Sigmoid colon (tissue), 7 donors: ENCODE data around the gene RELL1. TPM values are rescaled to one million over a fixed set of nuclear protein-coding genes. Genes with fewer than 3 reads are reported as not detected.

Source experiments
- DNase-seq: peaks from one replicate; pipeline ENCODE4 v3.0.0-alpha.2; 2019
- H3K27ac ChIP-seq, 4 donors: fragments of 200-600 bp; sonication (generic); one replicate each; pipeline ENCODE4 v1.5.1; 2016 to 2019; ENCODE audit warnings: mild to moderate bottlenecking in 1 of 4
- H3K27me3 ChIP-seq, 3 donors: fragments of 200-600 bp; sonication (generic); one replicate each; pipeline ENCODE4 v1.5.1; 2019; ENCODE audit warnings: mild to moderate bottlenecking in 1 of 3
- H3K36me3 ChIP-seq, 4 donors: fragments of 200-600 bp; sonication (generic); one replicate each; pipeline ENCODE4 v1.5.1; 2016 to 2019
- H3K4me1 ChIP-seq, 4 donors: fragments of 200-600 bp; sonication (generic); one replicate each; pipeline ENCODE4 v1.5.1; 2017 to 2019
- H3K4me3 ChIP-seq, 4 donors: fragments of 200-600 bp; sonication (generic); one replicate each; pipeline ENCODE4 v1.5.1; 2017 to 2019; ENCODE audit warnings: mild to moderate bottlenecking in 2 of 4, moderate library complexity in 1 of 4
- H3K9me3 ChIP-seq, 4 donors: fragments of 200-600 bp in 3 of 4; sonication (generic) in 3 of 4; one replicate each; pipeline versions ENCODE4 v1.5.1 to v1.6.1; 2013 to 2019
- EP300 ChIP-seq, 4 donors: sonication (generic); formaldehyde crosslinking; IDR thresholded peaks; one replicate each; pipeline ENCODE4 v1.6.1; 2017; ENCODE audit warnings: antibody characterized with exemption in 4 of 4
- POLR2A ChIP-seq, 2 donors: fragments of 450-650 bp; IDR thresholded peaks; one replicate each; pipeline ENCODE4 v1.6.1; 2016; ENCODE audit warnings: antibody characterized with exemption in 2 of 2, mild to moderate bottlenecking in 2 of 2, moderate library complexity in 2 of 2
- POLR2AphosphoS5 ChIP-seq, 4 donors: sonication (generic); formaldehyde crosslinking; IDR thresholded peaks; one replicate each; pipeline ENCODE4 v1.6.1; 2017; ENCODE audit warnings: antibody characterized with exemption in 4 of 4
- WGBS, 2 donors: extraction: QIAGEN DNeasy Blood & Tissue Kit; methylation state at CpG; one replicate each; pipeline ENCODE4 v1.1.7; 2013; 5-methylcytosine and 5-hydroxymethylcytosine counted together
- intact Hi-C: fragments of 100-400 bp; cut with DNase I; formaldehyde crosslinking; loops from one replicate; pipeline ENCODE4 v1.15.1; 2023
- polyA plus RNA-seq, 3 donors: library from polyadenylated mRNA; stranded (reverse); fragments of 200-250 nt; gene quantifications; one replicate each; pipeline ENCODE4 v1.2.3, GENCODE V29; 2013
- total RNA-seq, 4 donors: library from RNA; depleted of rRNA; stranded (reverse); fragments of >200 nt; gene quantifications; one replicate each; pipeline ENCODE4 v1.1.0, GENCODE V29; 2016
- TF ChIP-seq, protein P1 (sequence below), 4 experiments: fragments of 450-650 bp in 3 of 4; fragments of 200-600 bp in 1 of 4; IDR thresholded peaks; one replicate each; pipeline ENCODE4 v1.5.1; 2016 to 2019; ENCODE audit warnings: antibody characterized with exemption in 4 of 4, mild to moderate bottlenecking in 3 of 4, moderate library complexity in 2 of 4
- donor health status: healthy with polysubstance abuse.
- donor health status: Bipolar disorder and iron deficiency.
- donor health status: healthy.

Gene RELL1
- total and polyA plus RNA-seq, 7 donors = 4.2 to 63.2 (median 38.8) TPM

DNA sequence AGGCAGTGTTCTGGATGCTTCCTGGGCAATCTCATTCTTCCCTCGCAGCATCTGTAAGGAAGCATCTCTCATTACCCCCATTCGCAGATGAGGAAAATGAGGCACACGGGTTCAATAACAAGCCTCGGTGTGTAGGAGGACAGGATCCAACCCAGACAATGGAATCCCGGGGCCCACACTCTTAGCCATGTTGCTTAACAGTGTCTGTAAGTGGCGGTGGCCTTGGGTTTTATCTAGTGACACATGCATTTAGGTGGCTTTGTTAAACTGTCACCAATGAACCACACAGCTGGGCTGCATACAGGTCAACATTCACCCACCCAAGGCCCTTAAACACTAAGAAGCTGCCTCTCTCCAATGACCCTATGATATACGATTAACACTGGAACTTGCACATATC is 22.6 kb downstream of the RELL1 start:
- Histone ChIP-seq H3K36me3 (no peaks in the 10 kb centered on the region), H3K27me3 (no peaks in the 10 kb centered on the region), H3K4me1 (peaks cover 0 to 67% (median 53%) of the 10 kb centered on the region in 4 donors), H3K4me3 (no peak overlapping the region), H3K27ac (peak overlapping the region in 2 of 4 donors; percentile 35), H3K9me3 (no peaks in the 10 kb centered on the region)
- WGBS, 2 donors = 91% methylated on average over 7 of the region's 7 CpGs
- no peak for DNase-seq
- intact Hi-C loops = no loop called here
- TF ChIP-seq POLR2AphosphoS5 (IDR thresholded peaks at IDR 0.05) = no peak
- TF ChIP-seq, protein P1, sequence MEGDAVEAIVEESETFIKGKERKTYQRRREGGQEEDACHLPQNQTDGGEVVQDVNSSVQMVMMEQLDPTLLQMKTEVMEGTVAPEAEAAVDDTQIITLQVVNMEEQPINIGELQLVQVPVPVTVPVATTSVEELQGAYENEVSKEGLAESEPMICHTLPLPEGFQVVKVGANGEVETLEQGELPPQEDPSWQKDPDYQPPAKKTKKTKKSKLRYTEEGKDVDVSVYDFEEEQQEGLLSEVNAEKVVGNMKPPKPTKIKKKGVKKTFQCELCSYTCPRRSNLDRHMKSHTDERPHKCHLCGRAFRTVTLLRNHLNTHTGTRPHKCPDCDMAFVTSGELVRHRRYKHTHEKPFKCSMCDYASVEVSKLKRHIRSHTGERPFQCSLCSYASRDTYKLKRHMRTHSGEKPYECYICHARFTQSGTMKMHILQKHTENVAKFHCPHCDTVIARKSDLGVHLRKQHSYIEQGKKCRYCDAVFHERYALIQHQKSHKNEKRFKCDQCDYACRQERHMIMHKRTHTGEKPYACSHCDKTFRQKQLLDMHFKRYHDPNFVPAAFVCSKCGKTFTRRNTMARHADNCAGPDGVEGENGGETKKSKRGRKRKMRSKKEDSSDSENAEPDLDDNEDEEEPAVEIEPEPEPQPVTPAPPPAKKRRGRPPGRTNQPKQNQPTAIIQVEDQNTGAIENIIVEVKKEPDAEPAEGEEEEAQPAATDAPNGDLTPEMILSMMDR (IDR thresholded peaks at IDR 0.05) = no peak

GRCh38 chr4:37662861-37663390 is 23.2 kb downstream of the RELL1 start:
- Histone ChIP-seq H3K36me3 (no peaks in the 10 kb centered on the region), H3K9me3 (no peaks in the 10 kb centered on the region), H3K27ac (peak overlapping the region in 3 of 4 donors; percentile 35 to 45 (median 35)), H3K27me3 (no peaks in the 10 kb centered on the region), H3K4me3 (no peak overlapping the region), H3K4me1 (peaks cover 0 to 67% (median 55%) of the 10 kb centered on the region in 4 donors)
- intact Hi-C loops = no loop called here
- no peak for TF ChIP-seq EP300 (IDR thresholded peaks at IDR 0.05)
- no peak for TF ChIP-seq POLR2AphosphoS5 (IDR thresholded peaks at IDR 0.05)
- no peak for TF ChIP-seq POLR2A (IDR thresholded peaks at IDR 0.05)
- TF ChIP-seq, protein P1 (IDR thresholded peaks at IDR 0.05) = no peak
- no peak for DNase-seq
- WGBS, 2 donors = 72 to 86% methylated on average over 5 of the region's 5 CpGs

DNA sequence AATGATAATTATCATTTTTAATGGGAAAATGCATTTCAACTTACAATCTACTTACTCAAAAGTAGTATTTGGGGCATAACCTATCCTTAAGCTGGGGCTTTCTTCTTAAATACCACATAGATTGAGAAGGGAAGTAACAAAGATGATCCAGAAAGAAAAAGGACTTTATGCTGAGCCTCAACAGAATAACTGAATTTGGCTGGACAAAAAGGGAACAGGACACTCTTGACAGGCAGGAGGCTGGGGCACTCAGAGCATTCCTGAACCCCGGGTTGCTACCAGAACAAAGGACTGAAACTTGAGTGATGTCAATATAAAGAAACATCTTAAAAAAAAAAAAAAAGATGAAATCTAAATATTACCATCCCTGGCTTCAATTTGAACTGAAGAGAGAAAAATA is 23.9 kb downstream of the RELL1 start:
- Histone ChIP-seq H3K36me3 (no peaks in the 10 kb centered on the region), H3K27ac (peak overlapping the region in 3 of 4 donors; percentile 15 to 45 (median 35)), H3K4me1 (peaks cover 0 to 62% (median 53%) of the 10 kb centered on the region in 4 donors), H3K4me3 (no peak overlapping the region), H3K9me3 (no peaks in the 10 kb centered on the region), H3K27me3 (no peaks in the 10 kb centered on the region)
- TF ChIP-seq POLR2AphosphoS5 (IDR thresholded peaks at IDR 0.05) (no peak), POLR2A (IDR thresholded peaks at IDR 0.05) (no peak), EP300 (IDR thresholded peaks at IDR 0.05) (no peak)
- TF ChIP-seq, protein P1 (IDR thresholded peaks at IDR 0.05) = no peak
- 28 to 47% methylated on average over 1 of the region's 1 CpG for WGBS, 2 donors
- no peak for DNase-seq
- intact Hi-C loops = no loop called here

DNA sequence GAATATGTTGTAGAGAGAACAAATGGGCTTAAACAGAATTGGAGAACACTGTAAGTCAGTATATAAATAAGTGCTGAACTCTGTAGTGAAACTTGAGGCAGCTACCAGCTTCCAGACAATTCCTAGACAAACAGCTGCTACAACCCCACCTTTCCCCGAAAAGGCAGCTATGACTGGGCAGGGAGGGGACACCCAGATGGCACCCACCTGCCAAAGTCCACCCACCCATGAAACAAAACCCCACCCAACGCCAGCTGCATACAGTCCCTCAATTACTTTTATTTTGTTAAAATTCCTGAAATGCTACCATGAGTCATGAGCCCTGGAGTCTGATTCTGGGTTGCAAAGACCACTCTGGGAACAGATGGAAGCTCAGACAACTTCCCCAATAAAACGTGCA is 24.4 kb downstream of the RELL1 start:
- no peak overlapping the region for H3K4me3 ChIP-seq
- intact Hi-C loops = no loop called here
- DNase-seq = no peak
- no peak for TF ChIP-seq POLR2A (IDR thresholded peaks at IDR 0.05)
- TF ChIP-seq, protein P1 (IDR thresholded peaks at IDR 0.05) = no peak
- TF ChIP-seq EP300 (IDR thresholded peaks at IDR 0.05) = no peak
- no peak for TF ChIP-seq POLR2AphosphoS5 (IDR thresholded peaks at IDR 0.05)
- H3K27ac ChIP-seq = peak overlapping the region in 1 of 4 donors; percentile 35
- 16 to 51% methylated on average over 3 of the region's 3 CpGs for WGBS, 2 donors
- no peaks in the 10 kb centered on the region for H3K27me3 ChIP-seq
- H3K36me3 ChIP-seq = no peaks in the 10 kb centered on the region
- peaks cover 0 to 2% (median 0%) of the 10 kb centered on the region in 4 donors for H3K9me3 ChIP-seq
- H3K4me1 ChIP-seq = peaks cover 0 to 57% (median 48%) of the 10 kb centered on the region in 4 donors

DNA sequence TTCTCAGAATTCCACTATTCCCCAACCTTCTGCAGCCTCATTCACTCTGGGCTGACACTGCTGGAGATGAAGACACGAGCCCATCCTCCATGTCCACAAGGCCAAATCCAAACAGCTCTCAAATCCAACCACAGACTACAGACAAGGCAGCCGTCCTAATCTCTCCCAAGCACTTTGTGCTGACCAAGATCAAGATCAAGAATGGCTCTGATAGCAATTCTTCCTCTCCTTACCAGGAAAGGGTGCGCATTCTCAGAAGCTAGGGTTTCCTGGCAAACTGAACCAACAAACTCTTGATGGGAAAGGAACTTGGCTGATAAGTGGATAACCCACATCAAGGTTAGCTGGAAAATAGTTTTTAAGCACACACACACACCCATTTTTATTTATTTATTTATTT is 26.5 kb downstream of the RELL1 start:
- no peaks in the 10 kb centered on the region for H3K27me3 ChIP-seq
- peaks cover 0 to 37% (median 28%) of the 10 kb centered on the region in 4 donors for H3K4me1 ChIP-seq
- H3K27ac ChIP-seq = no peak overlapping the region
- DNase-seq = no peak
- 88 to 91% methylated on average over 3 of the region's 3 CpGs for WGBS, 2 donors
- H3K9me3 ChIP-seq = peaks cover 0 to 2% (median 0%) of the 10 kb centered on the region in 4 donors
- H3K36me3 ChIP-seq = no peaks in the 10 kb centered on the region
- TF ChIP-seq POLR2A (IDR thresholded peaks at IDR 0.05) = no peak
- no peak for TF ChIP-seq EP300 (IDR thresholded peaks at IDR 0.05)
- TF ChIP-seq, protein P1 (IDR thresholded peaks at IDR 0.05) = no peak
- no peak for TF ChIP-seq POLR2AphosphoS5 (IDR thresholded peaks at IDR 0.05)
- no peak overlapping the region for H3K4me3 ChIP-seq
- intact Hi-C loops = no loop called here
